Sigmoid colon (tissue), 7 donors: ENCODE results near the gene MRPL49. TPM values are rescaled to one million over a fixed set of nuclear protein-coding genes. Genes with fewer than 3 reads are reported as not detected.
A peak's percentile ranks its signal among the peaks of the same experiment; 100 is the strongest.

Source experiments
- DNase-seq: peaks from one replicate; pipeline ENCODE4 v3.0.0-alpha.2; 2019
- H3K27ac ChIP-seq, 4 donors: fragments of 200-600 bp; sonication (generic); one replicate each; pipeline ENCODE4 v1.5.1; 2016 to 2019; ENCODE audit warnings: mild to moderate bottlenecking in 1 of 4
- H3K27me3 ChIP-seq, 3 donors: fragments of 200-600 bp; sonication (generic); one replicate each; pipeline ENCODE4 v1.5.1; 2019; ENCODE audit warnings: mild to moderate bottlenecking in 1 of 3
- H3K36me3 ChIP-seq, 4 donors: fragments of 200-600 bp; sonication (generic); one replicate each; pipeline ENCODE4 v1.5.1; 2016 to 2019
- H3K4me1 ChIP-seq, 4 donors: fragments of 200-600 bp; sonication (generic); one replicate each; pipeline ENCODE4 v1.5.1; 2017 to 2019
- H3K4me3 ChIP-seq, 4 donors: fragments of 200-600 bp; sonication (generic); one replicate each; pipeline ENCODE4 v1.5.1; 2017 to 2019; ENCODE audit warnings: mild to moderate bottlenecking in 2 of 4, moderate library complexity in 1 of 4
- H3K9me3 ChIP-seq, 4 donors: fragments of 200-600 bp in 3 of 4; sonication (generic) in 3 of 4; one replicate each; pipeline versions ENCODE4 v1.5.1 to v1.6.1; 2013 to 2019
- CTCF ChIP-seq, 4 experiments: fragments of 450-650 bp in 3 of 4; fragments of 200-600 bp in 1 of 4; IDR thresholded peaks; one replicate each; pipeline ENCODE4 v1.5.1; 2016 to 2019; ENCODE audit warnings: antibody characterized with exemption in 4 of 4, mild to moderate bottlenecking in 3 of 4, moderate library complexity in 2 of 4
- EP300 ChIP-seq, 4 donors: sonication (generic); formaldehyde crosslinking; IDR thresholded peaks; one replicate each; pipeline ENCODE4 v1.6.1; 2017; ENCODE audit warnings: antibody characterized with exemption in 4 of 4
- POLR2A ChIP-seq, 2 donors: fragments of 450-650 bp; IDR thresholded peaks; one replicate each; pipeline ENCODE4 v1.6.1; 2016; ENCODE audit warnings: antibody characterized with exemption in 2 of 2, mild to moderate bottlenecking in 2 of 2, moderate library complexity in 2 of 2
- POLR2AphosphoS5 ChIP-seq, 4 donors: sonication (generic); formaldehyde crosslinking; IDR thresholded peaks; one replicate each; pipeline ENCODE4 v1.6.1; 2017; ENCODE audit warnings: antibody characterized with exemption in 4 of 4
- WGBS, 2 donors: extraction: QIAGEN DNeasy Blood & Tissue Kit; methylation state at CpG; one replicate each; pipeline ENCODE4 v1.1.7; 2013; 5-methylcytosine and 5-hydroxymethylcytosine counted together
- intact Hi-C: fragments of 100-400 bp; cut with DNase I; formaldehyde crosslinking; loops from one replicate; pipeline ENCODE4 v1.15.1; 2023
- polyA plus RNA-seq, 3 donors: library from polyadenylated mRNA; stranded (reverse); fragments of 200-250 nt; gene quantifications; one replicate each; pipeline ENCODE4 v1.2.3, GENCODE V29; 2013
- total RNA-seq, 4 donors: library from RNA; depleted of rRNA; stranded (reverse); fragments of >200 nt; gene quantifications; one replicate each; pipeline ENCODE4 v1.1.0, GENCODE V29; 2016
- donor health status: healthy with polysubstance abuse.
- donor health status: Bipolar disorder and iron deficiency.
- donor health status: healthy.

MRPL49 gene
- total and polyA plus RNA-seq, 7 donors, result 41.5 to 104 (median 69.8) TPM

- WGBS, 2 donors, result 96% methylated on average over 4 of the region's 4 CpGs
- H3K4me1 ChIP-seq, result peaks cover 0 to 5% (median 2%) of the 10 kb centered on the region in 4 donors
Measured at GRCh38 chr11:65090628-65091027, 31.5 kb upstream of the MRPL49 start.

GRCh38 chr11:65095427-65095826 lies 26.7 kb upstream of the MRPL49 start:
- intact Hi-C loops, result loop anchor here (5.0 kb wide), 1 partner anchor 83 kb away; the partner anchor contains the start of gene ARL2
- Histone ChIP-seq H3K4me3 (peak overlapping the region in 3 of 4 donors; percentile 84 to 97 (median 93)), H3K27ac (peak overlapping the region; percentile 90 to 95 (median 93)), H3K36me3 (peaks cover 0 to 12% (median 1%) of the 10 kb centered on the region in 4 donors), H3K4me1 (peaks cover 0 to 16% (median 13%) of the 10 kb centered on the region in 4 donors), H3K9me3 (no peaks in the 10 kb centered on the region), H3K27me3 (no peaks in the 10 kb centered on the region)
- 81 to 87% methylated on average over 22 of the region's 22 CpGs for WGBS, 2 donors
- TF ChIP-seq CTCF (IDR thresholded peaks at IDR 0.05) (no peak), EP300 (IDR thresholded peaks at IDR 0.05) (no peak), POLR2AphosphoS5 (IDR thresholded peaks at IDR 0.05) (no peak), POLR2A (IDR thresholded peaks at IDR 0.05) (no peak)
- DNase-seq, result no peak

More at GRCh38 chr11:65090628-65091027, 31.5 kb upstream of the MRPL49 start:
- H3K27ac ChIP-seq, result no peak overlapping the region
- no peak for DNase-seq
- no peak overlapping the region for H3K4me3 ChIP-seq
- H3K36me3 ChIP-seq, result peaks cover 17 to 44% (median 25%) of the 10 kb centered on the region in 4 donors
- intact Hi-C loops, result no loop called here
- TF ChIP-seq POLR2AphosphoS5 (IDR thresholded peaks at IDR 0.05) (no peak), EP300 (IDR thresholded peaks at IDR 0.05) (no peak), CTCF (IDR thresholded peaks at IDR 0.05) (no peak), POLR2A (IDR thresholded peaks at IDR 0.05) (no peak)
- no peaks in the 10 kb centered on the region for H3K9me3 ChIP-seq
- H3K27me3 ChIP-seq, result no peaks in the 10 kb centered on the region

- peak; percentile 95 for DNase-seq
- Histone ChIP-seq H3K4me3 (peak within 1 kb of the TSS; percentile 84 to 97 (median 91)), H3K27ac (peak within 1 kb of the TSS; percentile 90 to 95 (median 93)), H3K27me3 (no peaks in the 10 kb centered on the region), H3K36me3 (peaks cover 0 to 12% (median 1%) of the 10 kb centered on the region in 4 donors), H3K9me3 (no peaks in the 10 kb centered on the region), H3K4me1 (peaks cover 0 to 16% (median 13%) of the 10 kb centered on the region in 4 donors)
- 1% methylated on average over 52 of the region's 52 CpGs for WGBS, 2 donors
- intact Hi-C loops, result loop anchor here (1.0 to 5.0 kb wide), 3 partner anchors 12 to 84 kb away; partner anchors contain the start of genes ARL2, CDCA5, TM7SF2 and ZFPL1
- TF ChIP-seq EP300 (IDR thresholded peaks at IDR 0.05) (peak in 2 of 4 donors; percentile 30 to 44), CTCF (IDR thresholded peaks at IDR 0.05) (no peak), POLR2A (IDR thresholded peaks at IDR 0.05) (peak; percentile 35 to 41), POLR2AphosphoS5 (IDR thresholded peaks at IDR 0.05) (peak; percentile 79 to 87 (median 82))
Measured at GRCh38 chr11:65095974-65096806, 25.9 kb upstream of the MRPL49 start, which contains the start of gene VPS51. TSS of gene VPS51 (plus strand) at chr11:65096214. CDS start at chr11:65096251, 37 bp downstream.

GRCh38 chr11:65096926-65097325 lies 25.2 kb upstream of the MRPL49 start:
- Histone ChIP-seq H3K27me3 (no peaks in the 10 kb centered on the region), H3K36me3 (peaks cover 0 to 12% (median 1%) of the 10 kb centered on the region in 4 donors), H3K4me1 (peaks cover 0 to 16% (median 13%) of the 10 kb centered on the region in 4 donors), H3K9me3 (no peaks in the 10 kb centered on the region), H3K4me3 (peak overlapping the region; percentile 84 to 97 (median 91)), H3K27ac (peak overlapping the region; percentile 90 to 95 (median 93))
- 19 to 53% methylated on average over 8 of the region's 8 CpGs for WGBS, 2 donors
- DNase-seq, result no peak
- TF ChIP-seq EP300 (IDR thresholded peaks at IDR 0.05) (no peak), CTCF (IDR thresholded peaks at IDR 0.05) (no peak), POLR2AphosphoS5 (IDR thresholded peaks at IDR 0.05) (no peak), POLR2A (IDR thresholded peaks at IDR 0.05) (no peak)
- intact Hi-C loops, result loop anchor here (1.0 to 5.0 kb wide), 3 partner anchors 13 to 85 kb away; partner anchors contain the start of genes ARL2, CDCA5, TM7SF2 and ZFPL1
